ENCODE results near the gene TMEM213.

The TMEM213 gene

DNA sequence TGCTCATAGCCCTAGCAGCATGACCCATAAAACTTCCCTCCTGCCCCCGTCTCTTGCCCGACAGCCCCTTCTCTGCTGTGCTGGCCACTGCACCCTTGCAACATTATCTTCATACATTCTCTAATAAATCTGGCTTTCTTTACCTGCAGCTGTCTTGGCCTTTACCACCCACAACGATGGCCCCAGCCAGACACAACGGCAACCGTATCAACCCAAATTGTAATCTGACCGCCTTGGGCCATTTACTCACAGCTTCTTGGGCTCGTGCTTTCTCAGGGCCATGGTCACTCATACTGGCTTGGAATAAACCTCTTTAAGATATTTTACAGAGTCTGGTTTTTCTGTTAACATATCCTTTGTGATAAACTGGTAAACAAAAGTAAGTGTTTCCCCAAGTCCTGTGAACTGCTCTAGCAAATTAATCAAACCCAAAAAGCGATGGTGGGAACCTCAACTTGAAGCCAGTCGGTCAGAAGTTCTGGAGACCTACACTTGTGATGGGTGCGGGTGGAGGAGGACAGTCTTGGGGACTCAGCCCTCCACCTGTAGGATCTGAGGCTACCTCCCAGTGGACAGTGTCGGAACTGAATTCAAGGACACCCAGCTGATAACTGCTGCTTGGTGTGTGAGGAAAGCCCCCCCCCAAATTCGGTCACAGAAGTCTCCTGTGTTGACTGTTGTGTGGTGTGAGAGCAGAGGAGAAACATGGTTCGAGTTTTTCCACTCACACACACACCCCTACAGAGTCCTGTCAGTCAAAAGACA is 87.8 kb downstream of the TMEM213 start:
- Histone ChIP-seq H4K20me1 (no peaks in the 10 kb centered on the region), H3K4me3 (no peak overlapping the region), H3K27me3 (no peaks in the 10 kb centered on the region), H3K27ac (no peak overlapping the region), H3K9me3 (replicated peaks in 1 of 11) (no peaks in the 10 kb centered on the region), H3K4me1 (peaks cover 0 to 10% (median 5%) of the 10 kb centered on the region in 10 experiments; a peak in 9 of 20 replicates), H3K36me3 (peaks cover 8 to 27% (median 9%) of the 10 kb centered on the region in 11 experiments; a peak in 18 of 22 replicates), H3K4me2 (no peak overlapping the region), H3K9ac (no peak overlapping the region)
- TF ChIP-seq Cebpa-rat (IDR thresholded peaks at IDR 0.05) = no peak

- H4K20me1 ChIP-seq = no peaks in the 10 kb centered on the region
- 0 out of 22 replicates have a peak overlapping the region, but pooled peaks of 1 of the 11 experiments have one; percentile 22 for H3K9ac ChIP-seq
- H3K27ac ChIP-seq = peak overlapping the region in 3 of 11 experiments; percentile 13 to 29 (median 28); a peak in 2 of 22 replicates
- H3K36me3 ChIP-seq = peaks cover 0 to 27% (median 14%) of the 10 kb centered on the region in 11 experiments; a peak in 15 of 22 replicates
- peaks cover 0 to 10% (median 5%) of the 10 kb centered on the region in 10 experiments; a peak in 9 of 20 replicates for H3K4me1 ChIP-seq
- no peak for TF ChIP-seq Cebpa-rat (IDR thresholded peaks at IDR 0.05)
- H3K9me3 ChIP-seq (replicated peaks in 1 of 11) = no peaks in the 10 kb centered on the region
- H3K27me3 ChIP-seq = no peaks in the 10 kb centered on the region
- no peak overlapping the region for H3K4me3 ChIP-seq
- peak overlapping the region in 2 of 11 experiments; percentile 19 to 31; a peak in 2 of 22 replicates for H3K4me2 ChIP-seq
These were observed 88.7 kb downstream of the TMEM213 start for GRCh38 chr7:138886501-138886917.

GRCh38 chr7:138887085-138887710 is 89.4 kb downstream of the TMEM213 start:
- Histone ChIP-seq H4K20me1 (no peaks in the 10 kb centered on the region), H3K27ac (peak overlapping the region in 3 of 11 experiments; percentile 13 to 29 (median 28); a peak in 2 of 22 replicates)
- no peak for TF ChIP-seq Cebpa-rat (IDR thresholded peaks at IDR 0.05)

More at GRCh38 chr7:138887085-138887710, 89.4 kb downstream of the TMEM213 start:
- Histone ChIP-seq H3K4me2 (peak overlapping the region in 2 of 11 experiments; percentile 19 to 31; a peak in 2 of 22 replicates), H3K4me1 (peaks cover 0 to 7% (median under 1%) of the 10 kb centered on the region in 10 experiments; a peak in 6 of 20 replicates), H3K4me3 (no peak overlapping the region), H3K9ac (no peak overlapping the region), H3K27me3 (no peaks in the 10 kb centered on the region), H3K9me3 (replicated peaks in 1 of 11) (no peaks in the 10 kb centered on the region), H3K36me3 (peaks cover 0 to 33% (median 15%) of the 10 kb centered on the region in 11 experiments; a peak in 13 of 22 replicates)

All from BLaER1 treated with 17β-estradiol and CSF1 and Interleukin-3, amounts not matched to agents 10 nM and 100 nM (cell line).